Measurements from ENCODE around the gene LENEP. TPM values are rescaled to one million over a fixed set of nuclear protein-coding genes. Genes with fewer than 3 reads are reported as not detected.

LENEP gene
- total and polyA plus RNA-seq, 2 donors (not counting 1 experiment from before 2014, with no cell fraction given), result not detected

- Histone ChIP-seq H3K4me3 (replicated peaks in 1 of 4; ENCODE audit: control extremely low read depth in 1 of 4, insufficient read depth in 1 of 4, low read depth in 3 of 4, low read length in 4 of 4) (peak overlapping the region; percentile 63 to 85 (median 70)), H3K79me2 (ENCODE audit: control insufficient read depth, insufficient read depth, low read length) (peaks cover 60% of the 10 kb centered on the region), H3K4me2 (ENCODE audit: extremely low read depth, insufficient read depth, low read length) (peak overlapping the region; percentile 91), H3K27me3 (ENCODE audit: control insufficient read depth, insufficient read depth, low read length) (no peaks in the 10 kb centered on the region), H4K20me1 (ENCODE audit: control insufficient read depth, extremely low read depth, insufficient read depth, low read length) (no peaks in the 10 kb centered on the region), H3K36me3 (ENCODE audit: control insufficient read depth, insufficient read depth, low read length) (no peaks in the 10 kb centered on the region), H2AFZ (ENCODE audit: low read length) (no peak overlapping the region), H3K9me3 (ENCODE audit: control insufficient read depth, insufficient read depth, low read depth, low read length) (no peaks in the 10 kb centered on the region), H3K9ac (ENCODE audit: insufficient read depth, low read length) (peak overlapping the region; percentile 93), H3K4me1 (ENCODE audit: control insufficient read depth, extremely low read depth, insufficient read depth, low read length) (peaks cover 19% of the 10 kb centered on the region), H3K27ac (ENCODE audit: insufficient read depth, low read length) (peak overlapping the region; percentile 94)
- TF ChIP-seq EZH2 (IDR thresholded peaks at IDR 0.05; ENCODE audit: low read length, missing control alignments) (no peak), CTCF (conservative IDR thresholded peaks at IDR 0.05 in 1 of 2, IDR thresholded peaks at IDR 0.05 in 1 of 2; ENCODE audit: low read depth in 1 of 2, low read length in 2 of 2) (peak; percentile 24 to 32)
- DNase-seq (ENCODE audit: low read depth in 2 of 2), result peak; percentile 96 to 97
These were observed 19.9 kb upstream of the LENEP start for GRCh38 chr1:154973344-154974101.

- Histone ChIP-seq H3K4me2 (ENCODE audit: extremely low read depth, insufficient read depth, low read length) (peak within 1 kb of the TSS; percentile 99), H3K9me3 (ENCODE audit: control insufficient read depth, insufficient read depth, low read depth, low read length) (no peaks in the 10 kb centered on the region), H4K20me1 (ENCODE audit: control insufficient read depth, extremely low read depth, insufficient read depth, low read length) (no peaks in the 10 kb centered on the region), H2AFZ (ENCODE audit: low read length) (peak within 1 kb of the TSS; percentile 49), H3K9ac (ENCODE audit: insufficient read depth, low read length) (peak within 1 kb of the TSS; percentile 93), H3K4me3 (replicated peaks in 1 of 4; ENCODE audit: control extremely low read depth in 1 of 4, insufficient read depth in 1 of 4, low read depth in 3 of 4, low read length in 4 of 4) (peak within 1 kb of the TSS; percentile 63 to 93 (median 77)), H3K79me2 (ENCODE audit: control insufficient read depth, insufficient read depth, low read length) (peaks cover 53% of the 10 kb centered on the region), H3K27me3 (ENCODE audit: control insufficient read depth, insufficient read depth, low read length) (no peaks in the 10 kb centered on the region), H3K4me1 (ENCODE audit: control insufficient read depth, extremely low read depth, insufficient read depth, low read length) (peaks cover 15% of the 10 kb centered on the region), H3K27ac (ENCODE audit: insufficient read depth, low read length) (peak within 1 kb of the TSS; percentile 94), H3K36me3 (ENCODE audit: control insufficient read depth, insufficient read depth, low read length) (no peaks in the 10 kb centered on the region)
- TF ChIP-seq EZH2 (IDR thresholded peaks at IDR 0.05; ENCODE audit: low read length, missing control alignments), result no peak
- TF ChIP-seq CTCF (conservative IDR thresholded peaks at IDR 0.05 in 1 of 2, IDR thresholded peaks at IDR 0.05 in 1 of 2; ENCODE audit: low read depth in 1 of 2, low read length in 2 of 2), result no peak
- DNase-seq (ENCODE audit: low read depth in 2 of 2), result peak; percentile 100
These were observed 19.1 kb upstream of the LENEP start, which contains the start of gene CKS1B for GRCh38 chr1:154974102-154974807. Gene CKS1B, plus strand, starts transcription at chr1:154974681. Its CDS starts 65 bp downstream, at chr1:154974746.

DNA sequence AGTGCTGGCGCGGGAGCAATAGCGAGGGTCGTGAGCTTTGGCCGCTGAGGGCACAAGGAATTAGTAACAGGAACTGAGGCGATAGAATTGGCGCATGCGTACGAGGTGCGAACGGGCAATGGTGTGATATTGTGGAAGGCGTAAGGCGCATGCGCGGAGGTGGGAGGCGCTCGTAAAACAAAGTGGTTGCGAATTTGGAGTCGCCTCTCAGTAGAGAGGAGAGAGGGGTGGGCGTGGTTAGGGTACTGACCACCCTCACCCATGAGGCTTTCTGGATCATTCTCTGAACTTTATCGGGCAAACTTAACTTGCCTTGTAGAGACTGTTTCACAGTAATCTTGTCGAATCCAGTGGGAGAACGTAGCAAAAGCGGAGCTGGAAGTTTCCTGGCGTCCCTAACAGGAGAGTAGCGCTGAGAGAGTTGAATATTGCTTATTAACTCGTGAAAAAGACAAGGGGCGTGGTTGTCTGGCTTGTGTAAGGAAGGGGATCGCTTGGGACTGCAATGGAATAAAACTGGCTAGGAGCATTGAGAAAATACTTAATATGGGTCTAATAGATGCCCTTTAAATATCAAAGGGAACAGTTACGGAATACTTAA, 18.5 kb upstream of the LENEP start:
- peak overlapping the region; percentile 99 for H3K4me2 ChIP-seq (ENCODE audit: extremely low read depth, insufficient read depth, low read length)
- no peaks in the 10 kb centered on the region for H3K36me3 ChIP-seq (ENCODE audit: control insufficient read depth, insufficient read depth, low read length)
- peak overlapping the region; percentile 94 for H3K27ac ChIP-seq (ENCODE audit: insufficient read depth, low read length)
- peaks cover 15% of the 10 kb centered on the region for H3K4me1 ChIP-seq (ENCODE audit: control insufficient read depth, extremely low read depth, insufficient read depth, low read length)
- peak overlapping the region; percentile 34 for H3K9ac ChIP-seq (ENCODE audit: insufficient read depth, low read length)
- no peaks in the 10 kb centered on the region for H3K9me3 ChIP-seq (ENCODE audit: control insufficient read depth, insufficient read depth, low read depth, low read length)
- peak overlapping the region; percentile 39 to 93 (median 70) for H3K4me3 ChIP-seq (replicated peaks in 1 of 4; ENCODE audit: control extremely low read depth in 1 of 4, insufficient read depth in 1 of 4, low read depth in 3 of 4, low read length in 4 of 4)
- H3K79me2 ChIP-seq (ENCODE audit: control insufficient read depth, insufficient read depth, low read length), result peaks cover 50% of the 10 kb centered on the region
- peak overlapping the region; percentile 49 for H2AFZ ChIP-seq (ENCODE audit: low read length)
- TF ChIP-seq CTCF (conservative IDR thresholded peaks at IDR 0.05 in 1 of 2, IDR thresholded peaks at IDR 0.05 in 1 of 2; ENCODE audit: low read depth in 1 of 2, low read length in 2 of 2) (no peak), EZH2 (IDR thresholded peaks at IDR 0.05; ENCODE audit: low read length, missing control alignments) (no peak)
- H4K20me1 ChIP-seq (ENCODE audit: control insufficient read depth, extremely low read depth, insufficient read depth, low read length), result no peaks in the 10 kb centered on the region
- DNase-seq (ENCODE audit: low read depth in 2 of 2), result peak; percentile 89 to 96
- no peaks in the 10 kb centered on the region for H3K27me3 ChIP-seq (ENCODE audit: control insufficient read depth, insufficient read depth, low read length)
